B cell (primary cell): Measurements from ENCODE around the gene JPT1. TPM values are rescaled to one million over a fixed set of nuclear protein-coding genes. Genes with fewer than 3 reads are reported as not detected.

ENCODE experiments used
- ATAC-seq: fragments of 200-7000 bp; cut with Tn5 transposase; one replicate; pipeline ENCODE4 v1.10.0; 2021; ENCODE audit warnings: low read depth, mild to moderate bottlenecking, moderate number of reproducible peaks, moderate library complexity
- CTCF ChIA-PET: fragments of 350-600 bp; sonication (Branson Sonifier 250); formaldehyde crosslinking; loops from one replicate; lab custom pipeline; 2021; ENCODE audit warnings: antibody characterized with exemption, inconsistent platforms; lab: Charles Lee
- POLR2A ChIA-PET: fragments of 350-600 bp; sonication (Branson Sonifier 250); formaldehyde crosslinking; loops from one replicate; lab custom pipeline; 2021; ENCODE audit warnings: antibody characterized with exemption; lab: Charles Lee
- DNase-seq: peaks from one replicate; pipeline ENCODE4 v3.0.0; 2013
- H2AFZ ChIP-seq: 2 replicates; pipeline ENCODE4 v1.6.1; 2012; ENCODE audit warnings: mild to moderate bottlenecking, low read depth, low read length; ENCODE audit not compliant: insufficient read depth, poor library complexity, severe bottlenecking
- H3K27ac ChIP-seq, 2 donors: 1 replicate in 1 of 2; 2 replicates in 1 of 2; pipeline ENCODE4 v1.5.1; 2012 to 2013; ENCODE audit warnings: low read length in 2 of 2, mild to moderate bottlenecking in 2 of 2, moderate library complexity in 1 of 2
- H3K27me3 ChIP-seq, 4 experiments: fragments of 200-600 bp in 1 of 4; sonication (generic) in 1 of 4; replicated peaks in 1 of 4; 1 replicate in 2 of 4; 2 replicates in 2 of 4; pipeline versions ENCODE4 v1.6.1 to v1.7.0; 2013 to 2016; ENCODE audit warnings: low read length in 3 of 4, mild to moderate bottlenecking in 2 of 4, mixed read lengths in 1 of 4, moderate library complexity in 1 of 4; ENCODE audit not compliant: insufficient read depth in 4 of 4, control insufficient read depth in 3 of 4; ENCODE audit errors: control extremely low read depth in 1 of 4
- H3K36me3 ChIP-seq, 2 experiments: replicated peaks in 1 of 2; 1 replicate in 1 of 2; 2 replicates in 1 of 2; pipeline versions ENCODE4 v1.6.1 to v1.7.1; 2013; ENCODE audit warnings: low read length in 1 of 2; ENCODE audit not compliant: insufficient read depth in 2 of 2, control insufficient read depth in 1 of 2; ENCODE audit errors: control extremely low read depth in 1 of 2, extremely low read depth in 1 of 2
- H3K4me1 ChIP-seq, 2 donors: fragments of 200-600 bp in 1 of 2; sonication (generic) in 1 of 2; 1 replicate in 1 of 2; 2 replicates in 1 of 2; pipeline versions ENCODE4 v1.5.1 to v1.6.1; 2013 to 2017; ENCODE audit warnings: low read length in 2 of 2; ENCODE audit not compliant: control insufficient read depth in 2 of 2, insufficient read depth in 2 of 2
- H3K4me2 ChIP-seq: replicated peaks from 2 replicates; pipeline ENCODE3; 2012; ENCODE audit warnings: mild to moderate bottlenecking, low read depth, low read length; ENCODE audit not compliant: poor library complexity, severe bottlenecking
- H3K4me3 ChIP-seq, 5 experiments: fragments of 200-600 bp in 1 of 5; sonication (generic) in 1 of 5; 1 replicate in 3 of 5; 2 replicates in 2 of 5; pipeline versions ENCODE4 v1.5.1 to v1.7.0; 2011 to 2016; ENCODE audit warnings: low read length in 4 of 5, mild to moderate bottlenecking in 4 of 5, low read depth in 2 of 5, control low read depth in 1 of 5, moderate library complexity in 1 of 5; ENCODE audit not compliant: insufficient read depth in 1 of 5; ENCODE audit errors: control extremely low read depth in 1 of 5, extremely low read depth in 1 of 5
- H3K79me2 ChIP-seq: fragments of 200-600 bp; sonication (generic); one replicate; pipeline ENCODE4 v1.6.0; 2016; ENCODE audit warnings: low read length; ENCODE audit not compliant: control insufficient read depth, insufficient read depth
- H3K9ac ChIP-seq: fragments of 200-600 bp; sonication (generic); 2 replicates; pipeline ENCODE4 v1.6.1; 2017; ENCODE audit warnings: mild to moderate bottlenecking, low read length, moderate library complexity
- H3K9me3 ChIP-seq, 3 donors: one replicate each; pipeline versions ENCODE4 v1.6.1 to v1.7.1; 2013; ENCODE audit warnings: low read length in 2 of 3; ENCODE audit not compliant: control insufficient read depth in 2 of 3, insufficient read depth in 1 of 3; ENCODE audit errors: control extremely low read depth in 1 of 3
- H4K20me1 ChIP-seq: 2 replicates; pipeline ENCODE4 v1.6.0; 2012; ENCODE audit warnings: mild to moderate bottlenecking, low read length; ENCODE audit not compliant: insufficient read depth, control insufficient read depth, poor library complexity, severe bottlenecking
- H3K27ac Mint-ChIP-seq: one replicate; pipeline ENCODE4 v1.8.0; 2021; ENCODE audit warnings: mixed read lengths
- H3K27me3 Mint-ChIP-seq: one replicate; pipeline ENCODE4 v1.8.0; 2021; ENCODE audit warnings: mixed read lengths
- H3K4me1 Mint-ChIP-seq: one replicate; pipeline ENCODE4 v1.8.0; 2021; ENCODE audit warnings: mixed read lengths
- H3K4me3 Mint-ChIP-seq: one replicate; pipeline ENCODE4 v1.8.0; 2021; ENCODE audit warnings: mixed read lengths
- H3K9me3 Mint-ChIP-seq: one replicate; pipeline ENCODE4 v1.8.0; 2022; ENCODE audit warnings: mixed read lengths; ENCODE audit not compliant: insufficient read depth
- EZH2 ChIP-seq: IDR thresholded peaks from 2 replicates; pipeline ENCODE4 v1.6.1; 2012; ENCODE audit warnings: borderline replicate concordance, low read depth, mild to moderate bottlenecking, moderate library complexity, low read length; ENCODE audit not compliant: insufficient read depth, poor library complexity, severe bottlenecking
- WGBS: methylation state at CpG from one replicate; pipeline ENCODE4 v1.1.5; 2013; ENCODE audit warnings: missing lambda C conversion rate; ENCODE audit not compliant: insufficient coverage; 5-methylcytosine and 5-hydroxymethylcytosine counted together
- intact Hi-C: fragments of 100-400 bp; cut with micrococcal nuclease; formaldehyde crosslinking; loops from one replicate; pipeline ENCODE4 v1.10.0; 2022
- polyA plus RNA-seq: library from polyadenylated mRNA; depleted of rRNA; stranded (reverse); fragments of >200 nt; gene quantifications from 2 replicates; pipeline ENCODE4 v1.2.3, GENCODE V29; 2012
- total RNA-seq, 2 donors: library from RNA; stranded (reverse); fragments of 120-200 nt in 1 of 2; gene quantifications; 1 replicate in 1 of 2; 2 replicates in 1 of 2; pipeline versions ENCODE4 v1.2.3 to v1.2.4, GENCODE V29; 2013 to 2022
- TF ChIP-seq, protein P1 (sequence below): fragments of 200-600 bp; IDR thresholded peaks from one replicate; pipeline ENCODE4 v1.8.0; 2022; ENCODE audit warnings: antibody characterized with exemption, mild to moderate bottlenecking

The JPT1 gene
- total and polyA plus RNA-seq, 2 donors (not counting 1 experiment from before 2014, with no cell fraction given) = 34.8 to 37.6 TPM

DNA sequence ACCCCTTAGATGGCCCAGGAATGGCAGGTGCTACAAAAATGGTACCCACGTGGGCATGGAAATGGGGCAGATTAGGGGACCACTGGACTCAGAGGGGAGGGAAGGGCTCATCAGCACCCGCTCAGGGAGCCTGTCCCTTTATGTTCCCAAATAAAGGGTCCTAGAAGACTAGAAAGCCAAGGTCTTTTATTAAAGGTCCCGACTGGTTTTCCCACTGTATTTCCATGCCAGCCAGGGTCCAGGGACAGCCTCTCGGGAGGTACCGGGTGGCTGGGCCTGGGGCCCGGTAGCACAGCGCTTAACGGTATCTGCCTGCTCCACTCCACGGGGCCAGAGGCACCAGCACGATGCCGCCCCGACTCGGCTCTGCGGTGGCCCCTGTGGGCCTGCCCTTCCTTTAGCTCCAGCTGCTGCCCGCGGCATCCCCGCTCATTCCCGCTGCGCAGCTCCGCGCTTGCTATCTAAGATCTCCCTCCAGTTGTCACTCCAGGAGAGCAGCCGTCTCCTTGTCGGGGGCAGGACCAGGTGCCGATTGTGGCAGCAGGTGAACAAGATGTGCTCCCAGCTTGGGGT is 24.2 kb downstream of the JPT1 start:
- peak overlapping the region in 3 of 5 experiments; percentile 87 to 95 (median 90) for H3K4me3 ChIP-seq
- H3K9me3 Mint-ChIP-seq = no peaks in the 10 kb centered on the region
- no peak for TF ChIP-seq EZH2
- TF ChIP-seq, protein P1, sequence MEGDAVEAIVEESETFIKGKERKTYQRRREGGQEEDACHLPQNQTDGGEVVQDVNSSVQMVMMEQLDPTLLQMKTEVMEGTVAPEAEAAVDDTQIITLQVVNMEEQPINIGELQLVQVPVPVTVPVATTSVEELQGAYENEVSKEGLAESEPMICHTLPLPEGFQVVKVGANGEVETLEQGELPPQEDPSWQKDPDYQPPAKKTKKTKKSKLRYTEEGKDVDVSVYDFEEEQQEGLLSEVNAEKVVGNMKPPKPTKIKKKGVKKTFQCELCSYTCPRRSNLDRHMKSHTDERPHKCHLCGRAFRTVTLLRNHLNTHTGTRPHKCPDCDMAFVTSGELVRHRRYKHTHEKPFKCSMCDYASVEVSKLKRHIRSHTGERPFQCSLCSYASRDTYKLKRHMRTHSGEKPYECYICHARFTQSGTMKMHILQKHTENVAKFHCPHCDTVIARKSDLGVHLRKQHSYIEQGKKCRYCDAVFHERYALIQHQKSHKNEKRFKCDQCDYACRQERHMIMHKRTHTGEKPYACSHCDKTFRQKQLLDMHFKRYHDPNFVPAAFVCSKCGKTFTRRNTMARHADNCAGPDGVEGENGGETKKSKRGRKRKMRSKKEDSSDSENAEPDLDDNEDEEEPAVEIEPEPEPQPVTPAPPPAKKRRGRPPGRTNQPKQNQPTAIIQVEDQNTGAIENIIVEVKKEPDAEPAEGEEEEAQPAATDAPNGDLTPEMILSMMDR = no peak
- peak overlapping the region; percentile 88 for H3K9ac ChIP-seq
- peak overlapping the region in 1 of 2 donors; percentile 85 for H3K27ac ChIP-seq
- H3K79me2 ChIP-seq = peaks cover 3% of the 10 kb centered on the region
- H3K36me3 ChIP-seq = peaks cover 0 to 17% of the 10 kb centered on the region in 2 experiments
- H3K27me3 Mint-ChIP-seq = no peaks in the 10 kb centered on the region
- peaks cover 23% of the 10 kb centered on the region for H4K20me1 ChIP-seq
- H2AFZ ChIP-seq = no peak overlapping the region
- H3K4me1 ChIP-seq = peaks cover 24 to 38% of the 10 kb centered on the region in 2 donors
- 88% methylated on average over 24 of the region's 24 CpGs for WGBS
- POLR2A ChIA-PET = interaction anchor here (0.6 to 3.5 kb wide), 4 partner anchors 11 to 20 kb away, joined by 6 to 49 read pairs (median 8); partner anchors contain the start of gene ARMC7
- peaks cover 43% of the 10 kb centered on the region for H3K4me1 Mint-ChIP-seq
- peak overlapping the region; percentile 86 for H3K4me2 ChIP-seq
- H3K4me3 Mint-ChIP-seq = peak overlapping the region; percentile 86
- no peaks in the 10 kb centered on the region for H3K9me3 ChIP-seq
- H3K27ac Mint-ChIP-seq = peak overlapping the region; percentile 84
- ATAC-seq (no peak), DNase-seq (no peak)
- H3K27me3 ChIP-seq = no peaks in the 10 kb centered on the region
- CTCF ChIA-PET = interaction anchor here (0.6 to 13.4 kb wide), 16 partner anchors 9 to 168 kb away, joined by 3 to 262 read pairs (median 3); partner anchors contain the start of genes ARMC7, JPT1 and NUP85
- intact Hi-C loops = no loop called here

DNA sequence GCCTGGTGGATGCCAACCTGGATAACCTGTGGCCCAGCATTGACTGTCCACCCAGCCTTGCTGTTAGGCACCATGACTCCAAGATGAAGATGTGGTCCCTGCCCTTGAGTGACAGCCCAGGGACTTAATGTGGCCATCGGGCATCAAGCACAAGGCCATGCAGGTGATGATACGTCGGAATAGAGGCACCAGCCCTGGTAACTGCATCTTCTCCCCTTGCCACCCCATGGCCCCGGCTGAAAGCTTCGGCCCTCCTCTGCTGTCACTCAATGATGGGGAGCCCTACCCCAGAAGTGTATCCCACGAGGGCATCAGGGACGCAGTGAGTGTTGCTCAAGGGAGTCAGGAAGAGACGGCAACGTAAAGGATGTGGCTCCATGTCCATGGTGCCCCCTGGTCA is 24.7 kb downstream of the JPT1 start:
- CTCF ChIA-PET = interaction anchor here (0.5 to 13.4 kb wide), 6 partner anchors 9 to 44 kb away, joined by 3 to 262 read pairs (median 4); partner anchors contain the start of genes ARMC7 and JPT1
- Mint-ChIP-seq H3K27me3 (no peaks in the 10 kb centered on the region), H3K4me1 (peaks cover 49% of the 10 kb centered on the region), H3K9me3 (no peaks in the 10 kb centered on the region), H3K4me3 (peak overlapping the region; percentile 86), H3K27ac (peak overlapping the region; percentile 37)
- Histone ChIP-seq H3K4me3 (no peak overlapping the region), H3K27me3 (no peaks in the 10 kb centered on the region), H4K20me1 (peaks cover 23% of the 10 kb centered on the region), H2AFZ (no peak overlapping the region), H3K79me2 (peaks cover 8% of the 10 kb centered on the region), H3K9me3 (no peaks in the 10 kb centered on the region), H3K27ac (no peak overlapping the region), H3K4me1 (peaks cover 29 to 43% of the 10 kb centered on the region in 2 donors), H3K9ac (no peak overlapping the region), H3K4me2 (no peak overlapping the region), H3K36me3 (peaks cover 0 to 17% of the 10 kb centered on the region in 2 experiments)
- no peak for DNase-seq
- POLR2A ChIA-PET = interaction anchor here (0.6 to 3.5 kb wide), 2 partner anchors 14 to 16 kb away, joined by 8 to 49 read pairs; no protein-coding TSS in a partner anchor
- WGBS = 91% methylated on average over 8 of the region's 9 CpGs
- no peak for ATAC-seq
- intact Hi-C loops = no loop called here
- TF ChIP-seq EZH2 = no peak
- TF ChIP-seq, protein P1 = no peak
